ACC112 (cell line): ENCODE data around the gene NOPCHAP1.

Experiments used
- H2AFZ ChIP-seq: fragments of 200-600 bp; sonication (generic); one replicate; pipeline ENCODE4 v1.6.0; 2017; ENCODE audit warnings: antibody characterized with exemption, low read length; ENCODE audit not compliant: unreplicated experiment
- H3K27ac ChIP-seq: fragments of 200-600 bp; sonication (generic); 2 replicates; pipeline ENCODE4 v1.5.1; 2014; ENCODE audit warnings: low read depth, mild to moderate bottlenecking, antibody characterized with exemption, low read length, moderate library complexity
- H3K27me3 ChIP-seq: fragments of 200-600 bp; sonication (generic); 2 replicates; pipeline ENCODE4 v1.6.1; 2014; ENCODE audit warnings: mild to moderate bottlenecking, antibody characterized with exemption, low read length, moderate library complexity, mixed read lengths; ENCODE audit not compliant: insufficient read depth
- H3K36me3 ChIP-seq: fragments of 200-600 bp; sonication (generic); 2 replicates; pipeline ENCODE4 v1.6.1; 2016; ENCODE audit warnings: mild to moderate bottlenecking, antibody characterized with exemption, low read length, moderate library complexity, mixed read lengths; ENCODE audit not compliant: insufficient read depth
- H3K4me1 ChIP-seq: fragments of 200-600 bp; sonication (generic); one replicate; pipeline ENCODE4 v1.6.1; 2016; ENCODE audit warnings: low read length, mixed read lengths; ENCODE audit not compliant: insufficient read depth, unreplicated experiment, control insufficient read depth
- H3K4me3 ChIP-seq: fragments of 200-600 bp; sonication (generic); 2 replicates; pipeline ENCODE4 v1.5.1; 2014; ENCODE audit warnings: mild to moderate bottlenecking, low read depth, low read length
- H3K79me2 ChIP-seq: fragments of 200-600 bp; sonication (generic); one replicate; pipeline ENCODE4 v1.6.0; 2016; ENCODE audit warnings: low read length; ENCODE audit not compliant: control insufficient read depth, unreplicated experiment, insufficient read depth

The NOPCHAP1 gene

GRCh38 chr12:104953323-104953722 lies 32.8 kb upstream of the NOPCHAP1 start:
- H3K36me3 ChIP-seq = no peaks in the 10 kb centered on the region
- H3K27me3 ChIP-seq = no peaks in the 10 kb centered on the region
- H3K27ac ChIP-seq = no peak overlapping the region
- H3K79me2 ChIP-seq = peaks cover 12% of the 10 kb centered on the region
- peaks cover 33% of the 10 kb centered on the region for H3K4me1 ChIP-seq
- H2AFZ ChIP-seq = no peak overlapping the region
- H3K4me3 ChIP-seq = peak overlapping the region; percentile 39

DNA sequence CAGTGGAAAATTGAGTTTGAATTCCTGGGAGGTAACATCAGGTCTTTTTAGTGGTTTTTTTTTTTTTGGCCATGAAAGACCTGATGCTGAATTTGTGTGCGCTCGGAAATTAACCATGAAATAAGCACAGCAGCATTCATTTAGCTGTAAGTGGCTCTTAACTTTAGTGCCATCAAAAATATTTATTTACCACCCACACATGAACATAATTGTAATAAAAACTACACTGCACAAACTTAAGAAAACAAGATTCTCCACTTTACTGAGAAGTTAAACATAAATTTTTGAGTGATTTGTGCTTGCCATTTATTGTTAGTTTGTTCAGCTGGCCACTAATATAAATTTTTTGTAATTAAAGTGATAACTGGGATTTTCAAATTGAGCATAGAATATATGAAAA lies 30.4 kb upstream of the NOPCHAP1 start:
- H2AFZ ChIP-seq = no peak overlapping the region
- H3K79me2 ChIP-seq = peaks cover 12% of the 10 kb centered on the region
- H3K4me1 ChIP-seq = peaks cover 51% of the 10 kb centered on the region
- H3K36me3 ChIP-seq = no peaks in the 10 kb centered on the region
- H3K27ac ChIP-seq = no peak overlapping the region
- no peaks in the 10 kb centered on the region for H3K27me3 ChIP-seq
- H3K4me3 ChIP-seq = no peak overlapping the region

- Histone ChIP-seq H2AFZ (peak overlapping the region; percentile 74), H3K36me3 (no peaks in the 10 kb centered on the region), H3K79me2 (peaks cover 12% of the 10 kb centered on the region), H3K4me3 (peak overlapping the region; percentile 95), H3K4me1 (peaks cover 41% of the 10 kb centered on the region), H3K27me3 (no peaks in the 10 kb centered on the region), H3K27ac (no peak overlapping the region)
These were observed 29.0 kb upstream of the NOPCHAP1 start for GRCh38 chr12:104956870-104957718.

DNA sequence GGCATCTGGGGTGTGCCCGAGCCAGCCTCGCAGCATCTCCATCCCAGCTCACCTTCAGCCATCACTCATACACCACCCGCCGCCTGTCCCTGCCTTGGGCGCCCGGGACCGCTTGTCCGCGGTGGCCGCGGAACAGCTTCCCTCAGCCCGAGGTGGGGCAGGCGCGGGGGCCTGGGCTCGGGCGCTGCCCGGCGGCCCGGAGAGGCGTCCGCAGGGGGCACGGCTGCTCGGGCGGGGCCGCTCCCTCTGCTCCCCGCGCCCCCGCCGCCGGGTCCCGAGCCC lies 28.5 kb upstream of the NOPCHAP1 start:
- H3K4me1 ChIP-seq = peaks cover 35% of the 10 kb centered on the region
- no peaks in the 10 kb centered on the region for H3K36me3 ChIP-seq
- H3K27me3 ChIP-seq = no peaks in the 10 kb centered on the region
- peak overlapping the region; percentile 95 for H3K4me3 ChIP-seq
- H3K27ac ChIP-seq = peak overlapping the region; percentile 38; the same call in 1 of the 2 replicates
- H3K79me2 ChIP-seq = peaks cover 12% of the 10 kb centered on the region
- H2AFZ ChIP-seq = peak overlapping the region; percentile 74

DNA sequence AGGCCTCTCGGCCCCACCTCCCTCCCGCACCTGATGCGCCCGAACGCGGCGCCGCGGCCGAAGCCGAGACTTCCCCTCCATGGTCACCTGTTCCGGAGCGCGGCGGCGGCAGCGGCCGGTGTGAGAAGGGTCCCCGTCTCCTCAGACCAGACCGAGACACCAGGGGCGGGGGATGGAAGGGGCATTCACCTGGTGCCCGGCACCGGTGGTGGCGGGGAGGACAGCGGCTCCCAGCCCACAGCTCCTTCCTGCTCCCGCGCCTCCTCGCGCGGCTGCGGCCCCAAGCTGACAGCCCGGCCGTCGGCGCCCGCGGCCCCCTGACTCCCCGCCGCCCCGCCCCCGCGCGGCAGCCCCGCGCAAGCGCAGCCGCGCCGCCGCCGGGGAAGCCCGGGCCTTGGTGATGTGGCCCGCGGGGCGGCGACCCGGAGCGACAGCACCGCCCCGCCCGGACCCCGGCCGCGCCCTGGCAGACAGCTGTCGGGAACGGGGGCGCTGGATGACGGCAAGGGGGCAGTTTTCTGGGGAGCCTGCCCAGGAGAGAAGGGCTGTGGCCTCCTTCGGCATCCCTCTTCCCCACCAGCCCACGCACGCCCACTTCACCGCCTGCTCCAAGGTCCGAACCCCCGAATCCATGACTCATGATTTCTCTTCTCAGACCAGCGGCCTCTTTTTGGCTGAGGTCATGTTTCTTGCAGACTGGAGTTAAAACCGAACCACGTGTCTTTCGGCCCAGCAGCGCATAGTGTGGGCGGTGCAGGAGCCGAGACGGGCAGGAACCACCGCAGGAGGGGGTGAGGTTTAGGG lies 27.9 kb upstream of the NOPCHAP1 start, which contains the start of gene SLC41A2:
SLC41A2 (minus strand) TSS at position 290 of the 804 bp plus-strand sequence. CDS start 29,763 bp downstream, outside the sequence.
- peak within 1 kb of the TSS; percentile 95 for H3K4me3 ChIP-seq
- peaks cover 12% of the 10 kb centered on the region for H3K79me2 ChIP-seq
- peak within 1 kb of the TSS; percentile 80 for H2AFZ ChIP-seq
- peaks cover 30% of the 10 kb centered on the region for H3K4me1 ChIP-seq
- no peaks in the 10 kb centered on the region for H3K36me3 ChIP-seq
- peak within 1 kb of the TSS; percentile 91 for H3K27ac ChIP-seq
- no peaks in the 10 kb centered on the region for H3K27me3 ChIP-seq

DNA sequence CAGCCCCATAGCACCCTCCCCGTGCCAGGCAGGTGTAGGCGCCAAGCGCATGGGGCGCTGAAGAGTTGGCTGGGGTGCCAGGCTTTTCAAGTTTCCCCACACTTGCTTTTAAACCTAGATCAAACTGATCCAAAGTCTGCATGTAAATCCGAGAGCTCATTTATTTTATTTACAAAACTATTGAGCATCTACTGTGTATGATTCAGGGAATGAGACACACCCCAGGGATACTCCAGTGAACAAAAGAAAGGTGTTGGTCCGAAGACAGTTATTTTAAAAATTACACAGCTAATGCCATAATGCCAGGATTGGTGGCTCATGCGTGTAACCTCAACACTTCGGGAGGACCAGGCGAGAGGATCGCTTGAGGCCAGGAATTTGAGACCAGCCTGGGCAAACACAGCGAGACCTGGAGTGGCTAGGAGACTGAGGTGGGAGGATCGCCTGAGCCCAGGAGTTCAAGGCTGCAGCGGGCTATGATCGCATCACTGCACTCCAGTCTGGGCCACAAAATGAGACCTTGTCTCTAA lies 27.2 kb upstream of the NOPCHAP1 start:
- peak overlapping the region; percentile 91 for H3K27ac ChIP-seq
- H2AFZ ChIP-seq = peak overlapping the region; percentile 80
- H3K79me2 ChIP-seq = peaks cover 10% of the 10 kb centered on the region
- H3K36me3 ChIP-seq = no peaks in the 10 kb centered on the region
- H3K4me1 ChIP-seq = peaks cover 24% of the 10 kb centered on the region
- H3K4me3 ChIP-seq = peak overlapping the region; percentile 95
- H3K27me3 ChIP-seq = no peaks in the 10 kb centered on the region

DNA sequence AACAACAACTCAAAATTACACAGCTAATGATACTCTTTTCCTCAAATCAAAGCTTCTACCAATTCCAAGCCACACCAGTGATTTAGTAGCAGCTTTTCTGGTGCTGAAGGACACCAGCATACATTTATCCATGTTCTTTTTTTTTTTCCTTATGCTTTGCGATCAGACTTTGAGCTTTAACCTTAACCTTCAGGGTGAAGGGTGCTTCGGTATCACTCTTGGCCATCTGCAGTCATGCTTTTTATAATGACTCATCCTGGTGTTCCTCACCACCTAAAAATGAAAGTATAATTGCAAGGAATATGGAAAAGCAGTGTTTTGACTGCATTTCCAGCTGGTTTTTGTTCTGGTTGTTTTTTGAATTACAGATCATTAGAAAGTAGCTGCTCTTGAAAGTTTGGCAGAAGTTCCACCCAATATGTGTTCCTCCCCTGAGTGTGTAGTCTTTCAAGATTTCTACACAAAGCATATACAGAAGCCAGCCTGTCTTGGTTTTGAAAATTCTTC lies 26.7 kb upstream of the NOPCHAP1 start:
- Histone ChIP-seq H3K4me1 (peaks cover 22% of the 10 kb centered on the region), H3K79me2 (peaks cover 9% of the 10 kb centered on the region), H3K27me3 (no peaks in the 10 kb centered on the region), H3K4me3 (peak overlapping the region; percentile 95), H2AFZ (peak overlapping the region; percentile 80), H3K36me3 (no peaks in the 10 kb centered on the region), H3K27ac (peak overlapping the region; percentile 91)

DNA sequence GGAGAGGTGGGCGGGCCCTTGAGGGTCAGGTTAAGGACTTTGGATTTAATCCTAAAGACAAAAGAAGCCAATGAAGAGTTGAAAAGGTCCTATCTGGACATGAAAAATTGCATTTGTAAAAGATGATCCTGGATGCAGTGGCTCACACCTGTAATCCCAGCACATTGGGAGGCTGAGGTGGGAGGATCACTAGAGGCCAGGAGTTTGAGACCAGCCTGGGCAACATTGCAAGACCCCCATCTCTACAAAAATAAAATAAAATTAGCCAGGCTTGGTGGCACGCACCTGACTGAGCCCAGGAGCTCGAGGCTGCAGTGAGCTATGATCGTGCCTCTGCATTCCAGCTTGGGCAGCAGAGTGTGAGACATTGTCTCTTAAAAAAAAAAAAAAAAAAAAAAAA lies 25.7 kb upstream of the NOPCHAP1 start:
- Histone ChIP-seq H3K27ac (no peak overlapping the region), H3K4me1 (peaks cover 22% of the 10 kb centered on the region), H3K36me3 (no peaks in the 10 kb centered on the region), H2AFZ (no peak overlapping the region), H3K4me3 (no peak overlapping the region), H3K27me3 (no peaks in the 10 kb centered on the region), H3K79me2 (peaks cover 9% of the 10 kb centered on the region)

GRCh38 chr12:104963757-104964156 lies 22.4 kb upstream of the NOPCHAP1 start:
- Histone ChIP-seq H3K4me3 (no peak overlapping the region), H2AFZ (no peak overlapping the region), H3K79me2 (no peaks in the 10 kb centered on the region), H3K36me3 (no peaks in the 10 kb centered on the region), H3K27me3 (no peaks in the 10 kb centered on the region), H3K4me1 (peaks cover 17% of the 10 kb centered on the region), H3K27ac (no peak overlapping the region)

DNA sequence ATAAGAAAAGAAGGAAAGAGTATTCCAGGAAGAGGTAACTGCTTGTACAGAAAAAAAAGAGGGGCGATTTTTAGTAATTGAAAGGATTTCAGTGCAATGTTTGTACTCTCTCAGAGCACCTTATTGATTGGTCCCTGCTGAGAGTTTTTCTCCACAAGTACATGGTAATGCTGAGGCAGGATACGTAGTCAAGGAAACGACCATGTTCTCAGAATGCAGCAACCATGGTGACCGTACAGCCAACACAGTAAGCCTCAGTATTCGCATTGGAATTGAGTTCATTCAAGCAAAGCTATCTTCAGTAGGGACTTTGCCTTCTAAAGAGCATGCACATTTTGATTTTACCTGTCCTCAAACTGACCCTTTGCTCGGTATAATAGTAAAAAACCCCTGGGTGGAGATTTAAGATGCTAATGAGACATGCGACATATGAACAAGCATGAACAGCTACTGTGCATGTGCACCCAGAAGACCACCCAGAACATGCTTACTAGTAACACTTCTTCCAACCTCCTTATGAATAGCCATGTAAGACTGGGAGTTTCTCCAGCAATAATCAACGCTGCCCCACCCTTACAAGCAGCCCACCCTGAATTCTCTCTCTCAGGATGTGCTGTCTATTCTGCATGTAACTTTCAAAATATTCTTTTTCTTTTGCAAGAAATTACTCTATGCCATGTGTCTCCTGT lies 21.8 kb upstream of the NOPCHAP1 start:
- H3K4me3 ChIP-seq = no peak overlapping the region
- H3K27me3 ChIP-seq = no peaks in the 10 kb centered on the region
- no peak overlapping the region for H3K27ac ChIP-seq
- no peaks in the 10 kb centered on the region for H3K36me3 ChIP-seq
- H3K4me1 ChIP-seq = peaks cover 11% of the 10 kb centered on the region
- H3K79me2 ChIP-seq = no peaks in the 10 kb centered on the region
- H2AFZ ChIP-seq = no peak overlapping the region
